ENCODE measurements around the gene VPS13C. TPM values are rescaled to one million over a fixed set of nuclear protein-coding genes. Genes with fewer than 3 reads are reported as not detected.
"Not testable (repeated sequence)": the region's sequence is repeated elsewhere in the genome, so short reads cannot be mapped to it uniquely, and the experiment has no call there.

Gene VPS13C
- total and polyA plus RNA-seq, 12 donors, result 18.9 to 114 (median 55.2) TPM

DNA sequence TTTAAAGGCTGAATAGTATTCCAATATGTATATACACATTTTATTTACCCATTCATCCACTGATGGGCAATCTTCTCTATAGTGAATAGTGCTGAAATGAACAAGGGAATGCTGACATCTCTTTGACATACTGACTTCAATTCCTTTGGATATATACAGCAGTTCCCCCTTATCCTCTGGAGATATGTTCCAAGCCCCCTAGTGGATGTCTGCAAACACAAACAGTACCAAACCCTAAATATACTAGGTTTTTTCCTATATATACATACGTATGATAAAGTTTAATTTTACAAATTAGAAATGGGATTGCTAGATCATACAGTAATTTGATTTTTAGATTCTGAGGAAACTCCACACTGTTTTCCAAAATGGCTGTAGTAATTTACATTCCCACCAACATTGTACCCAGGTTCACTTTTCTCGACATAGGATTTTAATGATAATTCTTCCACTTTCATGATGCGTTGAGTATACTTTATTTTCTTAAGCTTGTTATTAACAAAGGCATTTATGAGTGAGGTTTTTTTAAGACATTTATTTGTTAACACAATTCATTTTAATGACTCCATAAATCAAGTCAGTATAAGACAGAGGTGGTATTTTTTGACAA, 38.2 kb downstream of the VPS13C start:
- Histone ChIP-seq H3K36me3 (replicated peaks in 1 of 2) (no peaks in the 10 kb centered on the region), H3K4me3 (no peak overlapping the region), H3K27me3 (no peaks in the 10 kb centered on the region), H3K27ac (no peak overlapping the region), H3K9me3 (replicated peaks in 1 of 3) (no peaks in the 10 kb centered on the region), H3K4me1 (replicated peaks in 1 of 2) (no peaks in the 10 kb centered on the region)
- DNase-seq, result no peak
- TF ChIP-seq POLR2A (IDR thresholded peaks at IDR 0.05), result no peak
- TF ChIP-seq, protein P1, sequence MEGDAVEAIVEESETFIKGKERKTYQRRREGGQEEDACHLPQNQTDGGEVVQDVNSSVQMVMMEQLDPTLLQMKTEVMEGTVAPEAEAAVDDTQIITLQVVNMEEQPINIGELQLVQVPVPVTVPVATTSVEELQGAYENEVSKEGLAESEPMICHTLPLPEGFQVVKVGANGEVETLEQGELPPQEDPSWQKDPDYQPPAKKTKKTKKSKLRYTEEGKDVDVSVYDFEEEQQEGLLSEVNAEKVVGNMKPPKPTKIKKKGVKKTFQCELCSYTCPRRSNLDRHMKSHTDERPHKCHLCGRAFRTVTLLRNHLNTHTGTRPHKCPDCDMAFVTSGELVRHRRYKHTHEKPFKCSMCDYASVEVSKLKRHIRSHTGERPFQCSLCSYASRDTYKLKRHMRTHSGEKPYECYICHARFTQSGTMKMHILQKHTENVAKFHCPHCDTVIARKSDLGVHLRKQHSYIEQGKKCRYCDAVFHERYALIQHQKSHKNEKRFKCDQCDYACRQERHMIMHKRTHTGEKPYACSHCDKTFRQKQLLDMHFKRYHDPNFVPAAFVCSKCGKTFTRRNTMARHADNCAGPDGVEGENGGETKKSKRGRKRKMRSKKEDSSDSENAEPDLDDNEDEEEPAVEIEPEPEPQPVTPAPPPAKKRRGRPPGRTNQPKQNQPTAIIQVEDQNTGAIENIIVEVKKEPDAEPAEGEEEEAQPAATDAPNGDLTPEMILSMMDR (IDR thresholded peaks at IDR 0.05), result peak in 1 of 6 experiments; percentile 21
- intact Hi-C loops (cut with DNase I), result no loop called here
- WGBS, 4 donors, result 95 to 97% (median 97%) methylated on average over 3 of the region's 3 CpGs

DNA sequence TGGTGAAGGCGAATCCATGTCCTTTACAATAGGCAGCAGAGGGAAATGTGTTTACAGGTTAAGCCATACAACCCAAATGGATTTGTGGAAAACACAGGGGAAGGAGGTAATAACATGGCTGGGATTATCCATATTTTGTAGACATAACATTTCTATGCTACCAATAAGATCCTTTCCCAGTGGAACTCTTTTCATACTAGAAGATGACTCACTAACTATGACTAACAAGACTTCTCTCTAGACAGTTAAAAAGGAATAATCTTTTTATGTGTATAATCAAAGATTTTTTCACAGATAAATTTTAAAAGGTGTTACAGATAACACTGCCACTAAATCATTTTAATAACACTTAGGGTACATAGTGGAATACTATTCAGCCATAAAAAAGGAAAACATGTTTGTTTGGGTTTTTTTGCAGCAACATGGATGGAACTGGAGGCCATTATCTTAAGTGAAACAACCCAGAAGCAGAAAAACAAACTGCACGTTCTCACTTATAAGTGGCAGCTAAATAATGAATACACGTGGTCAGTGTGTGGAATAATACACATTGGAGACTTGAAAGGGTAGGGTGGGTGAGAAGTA, 39.6 kb downstream of the VPS13C start:
- H3K27me3 ChIP-seq, result no peaks in the 10 kb centered on the region
- no peak overlapping the region for H3K4me3 ChIP-seq
- TF ChIP-seq POLR2A (IDR thresholded peaks at IDR 0.05), result no peak
- TF ChIP-seq, protein P1 (IDR thresholded peaks at IDR 0.05), result no peak
- no peak for DNase-seq
- H3K4me1 ChIP-seq (replicated peaks in 1 of 2), result no peaks in the 10 kb centered on the region
- 88 to 96% (median 95%) methylated on average over 3 of the region's 3 CpGs for WGBS, 4 donors
- no peaks in the 10 kb centered on the region for H3K9me3 ChIP-seq (replicated peaks in 1 of 3)
- intact Hi-C loops (cut with DNase I), result no loop called here
- no peak overlapping the region for H3K27ac ChIP-seq
- H3K36me3 ChIP-seq (replicated peaks in 1 of 2), result no peaks in the 10 kb centered on the region

DNA sequence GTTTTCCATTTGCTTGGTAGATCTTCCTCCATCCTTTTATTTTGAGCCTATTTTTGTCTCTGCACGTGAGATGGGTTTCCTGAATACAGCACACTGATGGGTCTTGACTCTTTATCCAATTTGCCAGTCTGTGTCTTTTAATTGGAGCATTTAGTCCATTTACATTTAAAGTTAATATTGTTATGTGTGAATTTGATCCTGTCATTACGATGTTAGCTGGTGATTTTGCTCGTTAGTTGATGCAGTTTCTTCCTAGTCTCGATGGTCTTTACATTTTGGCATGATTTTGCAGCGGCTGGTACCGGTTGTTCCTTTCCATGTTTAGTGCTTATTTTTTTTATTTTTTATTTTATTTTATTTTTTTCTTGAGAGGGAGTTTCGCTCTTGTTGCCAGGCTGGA, 54.9 kb downstream of the VPS13C start:
- intact Hi-C loops (cut with DNase I); H3K27me3 ChIP-seq; H3K27ac ChIP-seq; DNase-seq; H3K9me3 ChIP-seq (replicated peaks in 1 of 3); H3K4me1 ChIP-seq (replicated peaks in 1 of 2); H3K4me3 ChIP-seq: not testable (repeated sequence)
- peaks cover 0 to 15% of the 10 kb centered on the region in 2 donors for H3K36me3 ChIP-seq (replicated peaks in 1 of 2)
- 93 to 97% (median 96%) methylated on average over 5 to 7 of the region's 7 CpGs for WGBS, 4 donors

DNA sequence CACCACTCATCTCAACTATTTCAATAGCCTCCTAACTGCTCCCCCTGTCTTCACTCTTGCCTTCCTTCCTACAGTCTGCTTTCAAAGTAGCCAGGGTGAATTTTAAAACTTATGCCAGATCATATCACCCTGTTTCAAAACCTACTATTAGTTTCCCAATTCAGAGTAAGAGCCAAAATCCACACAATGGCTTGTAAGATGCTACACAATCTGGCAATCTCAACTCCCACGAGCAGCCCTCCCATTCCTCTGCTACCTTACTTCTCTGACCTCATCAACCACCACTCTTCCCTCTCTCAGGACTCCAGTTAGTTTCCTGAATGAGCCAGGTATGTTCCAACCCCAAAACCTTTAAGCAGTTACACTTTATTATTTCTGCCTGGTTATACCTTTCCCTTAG, 62.5 kb downstream of the VPS13C start:
- Histone ChIP-seq H3K4me3 (no peak overlapping the region), H3K9me3 (replicated peaks in 1 of 3) (no peaks in the 10 kb centered on the region), H3K27me3 (no peaks in the 10 kb centered on the region), H3K36me3 (replicated peaks in 1 of 2) (no peaks in the 10 kb centered on the region), H3K4me1 (replicated peaks in 1 of 2) (no peaks in the 10 kb centered on the region), H3K27ac (no peak overlapping the region)
- no peak for DNase-seq
- WGBS, 4 donors, result 81 to 100% (median 92%) methylated on average over 1 of the region's 1 CpG
- no peak for TF ChIP-seq POLR2A (IDR thresholded peaks at IDR 0.05)
- TF ChIP-seq, protein P1 (IDR thresholded peaks at IDR 0.05), result no peak
- intact Hi-C loops (cut with DNase I), result no loop called here
